AG04450 (cell line): ENCODE measurements around the gene BICD2. TPM values are rescaled to one million over a fixed set of nuclear protein-coding genes. Genes with fewer than 3 reads are reported as not detected.

ENCODE experiments used
- CTCF ChIA-PET: fragments of 300-600, 350-600 bp; formaldehyde crosslinking; extraction: SDS; loops from one replicate; lab custom pipeline; 2022; ENCODE audit warnings: antibody characterized with exemption, inconsistent platforms; lab: Charles Lee
- POLR2A ChIA-PET: fragments of 350-600 bp; formaldehyde crosslinking; extraction: SDS; loops from one replicate; lab custom pipeline; 2021; ENCODE audit warnings: antibody characterized with exemption, inconsistent platforms; lab: Yijun Ruan, JAX
- DNase-seq: peaks from one replicate; pipeline ENCODE4 v3.0.0-alpha.2; 2011; ENCODE audit warnings: low read depth, low spot score
- H3K27ac ChIP-seq: one replicate; pipeline ENCODE4 v1.5.1; 2012; ENCODE audit warnings: low read depth, low read length, control low read depth
- H3K27me3 ChIP-seq: one replicate; pipeline ENCODE4 v1.6.0; 2012; ENCODE audit warnings: low read length; ENCODE audit not compliant: control insufficient read depth, insufficient read depth
- H3K4me3 ChIP-seq: 2 replicates; pipeline ENCODE4 v1.5.1; 2011; ENCODE audit warnings: mild to moderate bottlenecking, low read depth, low read length, control low read depth
- H3K9me3 ChIP-seq: 2 replicates; pipeline ENCODE4 v1.5.1; 2012; ENCODE audit warnings: low read length; ENCODE audit not compliant: control insufficient read depth, insufficient read depth
- polyA plus RNA-seq: library from polyadenylated mRNA; depleted of rRNA; stranded (reverse); fragments of >200 nt; gene quantifications from 2 replicates; pipeline ENCODE4 v1.2.3, GENCODE V29; 2011
- TF ChIP-seq, protein P1 (sequence below): IDR thresholded peaks from 2 replicates; pipeline ENCODE4 v1.5.1; 2011; ENCODE audit warnings: low read depth, low read length, control low read depth, inconsistent platforms

BICD2 gene
- polyA plus RNA-seq, 1 experiment: 11.2 TPM

DNA sequence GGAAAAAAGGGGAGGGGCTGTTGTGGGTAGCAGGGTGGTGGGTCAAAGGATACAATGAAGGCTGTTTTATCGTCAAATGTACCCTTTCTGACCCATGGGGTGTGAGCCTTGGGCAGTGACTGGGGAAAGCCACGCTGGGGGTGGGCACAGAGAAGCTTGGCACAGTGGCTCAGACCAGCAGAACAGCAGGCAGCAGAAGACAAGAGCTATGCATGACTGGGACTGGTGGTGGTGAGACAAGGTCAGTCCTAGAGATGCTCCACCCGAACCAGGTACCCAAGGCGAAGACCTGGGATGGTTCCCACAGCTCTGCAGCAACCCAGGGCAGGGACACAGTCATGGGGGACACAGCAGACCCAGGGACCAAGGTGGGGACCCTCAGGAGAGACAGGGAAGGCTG, 38.3 kb downstream of the BICD2 start:
- no peak overlapping the region for H3K27ac ChIP-seq
- TF ChIP-seq, protein P1, sequence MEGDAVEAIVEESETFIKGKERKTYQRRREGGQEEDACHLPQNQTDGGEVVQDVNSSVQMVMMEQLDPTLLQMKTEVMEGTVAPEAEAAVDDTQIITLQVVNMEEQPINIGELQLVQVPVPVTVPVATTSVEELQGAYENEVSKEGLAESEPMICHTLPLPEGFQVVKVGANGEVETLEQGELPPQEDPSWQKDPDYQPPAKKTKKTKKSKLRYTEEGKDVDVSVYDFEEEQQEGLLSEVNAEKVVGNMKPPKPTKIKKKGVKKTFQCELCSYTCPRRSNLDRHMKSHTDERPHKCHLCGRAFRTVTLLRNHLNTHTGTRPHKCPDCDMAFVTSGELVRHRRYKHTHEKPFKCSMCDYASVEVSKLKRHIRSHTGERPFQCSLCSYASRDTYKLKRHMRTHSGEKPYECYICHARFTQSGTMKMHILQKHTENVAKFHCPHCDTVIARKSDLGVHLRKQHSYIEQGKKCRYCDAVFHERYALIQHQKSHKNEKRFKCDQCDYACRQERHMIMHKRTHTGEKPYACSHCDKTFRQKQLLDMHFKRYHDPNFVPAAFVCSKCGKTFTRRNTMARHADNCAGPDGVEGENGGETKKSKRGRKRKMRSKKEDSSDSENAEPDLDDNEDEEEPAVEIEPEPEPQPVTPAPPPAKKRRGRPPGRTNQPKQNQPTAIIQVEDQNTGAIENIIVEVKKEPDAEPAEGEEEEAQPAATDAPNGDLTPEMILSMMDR: no peak
- no peak overlapping the region for H3K4me3 ChIP-seq
- no peaks in the 10 kb centered on the region for H3K27me3 ChIP-seq
- DNase-seq: no peak
- H3K9me3 ChIP-seq: no peaks in the 10 kb centered on the region
- ChIA-PET CTCF (interaction anchor here (1.3 to 2.0 kb wide), 2 partner anchors 10 to 65 kb away, joined by 5 to 8 read pairs; no protein-coding TSS in a partner anchor), POLR2A (interaction anchor here (0.6 kb wide), 1 partner anchor 462 kb away, joined by 5 read pairs; no protein-coding TSS in a partner anchor)

DNA sequence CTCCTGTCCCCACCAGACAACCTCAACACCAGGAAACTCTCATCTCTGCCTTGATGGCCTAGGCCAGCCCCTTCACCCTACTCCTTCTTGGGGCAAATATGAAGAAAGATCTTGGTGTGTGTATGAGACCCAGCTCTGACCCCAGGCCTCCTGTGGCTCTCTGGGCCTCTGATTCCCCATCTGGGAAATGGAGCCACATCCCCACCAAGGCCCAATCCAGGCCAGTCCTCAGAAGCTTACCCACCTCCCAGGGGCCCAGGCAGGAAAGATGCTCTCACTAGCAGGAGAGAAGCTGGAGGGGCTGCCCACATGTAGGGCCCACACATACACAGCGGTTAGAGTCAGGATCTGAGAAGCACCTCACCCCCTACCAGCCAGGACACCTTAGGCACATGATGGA, 38.9 kb downstream of the BICD2 start:
- DNase-seq: no peak
- Histone ChIP-seq H3K9me3 (no peaks in the 10 kb centered on the region), H3K27ac (no peak overlapping the region), H3K4me3 (no peak overlapping the region), H3K27me3 (no peaks in the 10 kb centered on the region)
- CTCF ChIA-PET: interaction anchor here (1.3 to 2.0 kb wide), 2 partner anchors 9 to 65 kb away, joined by 5 to 8 read pairs; no protein-coding TSS in a partner anchor
- TF ChIP-seq, protein P1: no peak
- POLR2A ChIA-PET: no interaction called here

DNA sequence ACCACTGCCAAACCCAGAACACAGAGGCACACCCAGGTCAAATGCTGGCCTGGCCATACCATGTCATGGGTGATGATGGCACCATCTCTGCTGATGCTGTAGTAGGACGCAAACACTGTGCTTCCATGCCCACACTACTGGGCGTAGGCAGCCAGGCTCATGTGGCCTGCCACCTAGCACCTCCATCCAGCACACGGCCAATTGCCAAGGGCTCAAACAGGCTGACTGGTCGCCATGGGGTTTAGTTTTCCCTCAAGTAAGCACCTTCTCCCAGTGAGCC, 39.4 kb downstream of the BICD2 start:
- no peak for DNase-seq
- TF ChIP-seq, protein P1: no peak
- H3K27me3 ChIP-seq: no peaks in the 10 kb centered on the region
- H3K27ac ChIP-seq: no peak overlapping the region
- H3K9me3 ChIP-seq: no peaks in the 10 kb centered on the region
- no peak overlapping the region for H3K4me3 ChIP-seq
- ChIA-PET POLR2A (no interaction called here), CTCF (interaction anchor here (2.0 kb wide), 1 partner anchor 66 kb away, joined by 5 read pairs; no protein-coding TSS in a partner anchor)

DNA sequence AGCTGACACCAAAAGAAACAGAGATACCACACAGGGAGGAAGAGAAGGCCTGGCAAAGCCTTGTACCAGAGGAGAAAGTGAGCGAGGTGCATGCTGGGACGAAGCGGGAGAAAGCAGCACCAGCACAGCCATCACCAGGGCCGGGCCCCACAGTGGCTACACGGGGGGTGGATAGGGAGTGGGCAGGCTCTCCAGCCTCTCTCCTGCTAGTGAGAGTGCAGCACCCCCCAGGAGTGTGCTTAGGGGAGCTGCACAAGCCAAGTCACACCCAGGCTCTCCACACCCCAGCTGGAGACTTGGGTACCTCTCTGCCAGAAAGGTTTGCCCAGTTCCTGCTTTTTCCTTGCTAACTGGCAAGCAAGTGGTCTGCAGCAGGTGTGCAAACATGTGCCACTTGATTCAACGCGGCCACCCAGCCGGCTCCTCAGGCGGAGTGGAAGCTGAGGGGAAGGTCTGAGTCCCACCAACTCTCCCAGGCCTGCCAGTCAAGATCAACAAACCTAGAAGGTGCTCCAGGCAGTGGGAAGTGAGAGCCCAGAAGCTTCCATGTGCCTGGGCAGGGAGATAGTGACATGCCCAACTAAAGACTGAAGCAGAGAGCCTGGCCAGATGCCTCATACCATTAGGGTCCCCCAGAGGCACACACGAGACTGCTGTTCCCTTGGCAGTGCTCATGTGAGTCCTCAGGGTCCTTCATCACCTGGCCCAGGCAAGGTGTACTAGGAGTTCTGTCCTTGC, 39.9 kb downstream of the BICD2 start:
- no peak overlapping the region for H3K4me3 ChIP-seq
- TF ChIP-seq, protein P1: no peak
- no peak for DNase-seq
- no peaks in the 10 kb centered on the region for H3K9me3 ChIP-seq
- no peak overlapping the region for H3K27ac ChIP-seq
- H3K27me3 ChIP-seq: no peaks in the 10 kb centered on the region
- ChIA-PET CTCF (interaction anchor here (2.0 kb wide), 1 partner anchor 66 kb away, joined by 5 read pairs; no protein-coding TSS in a partner anchor), POLR2A (no interaction called here)

DNA sequence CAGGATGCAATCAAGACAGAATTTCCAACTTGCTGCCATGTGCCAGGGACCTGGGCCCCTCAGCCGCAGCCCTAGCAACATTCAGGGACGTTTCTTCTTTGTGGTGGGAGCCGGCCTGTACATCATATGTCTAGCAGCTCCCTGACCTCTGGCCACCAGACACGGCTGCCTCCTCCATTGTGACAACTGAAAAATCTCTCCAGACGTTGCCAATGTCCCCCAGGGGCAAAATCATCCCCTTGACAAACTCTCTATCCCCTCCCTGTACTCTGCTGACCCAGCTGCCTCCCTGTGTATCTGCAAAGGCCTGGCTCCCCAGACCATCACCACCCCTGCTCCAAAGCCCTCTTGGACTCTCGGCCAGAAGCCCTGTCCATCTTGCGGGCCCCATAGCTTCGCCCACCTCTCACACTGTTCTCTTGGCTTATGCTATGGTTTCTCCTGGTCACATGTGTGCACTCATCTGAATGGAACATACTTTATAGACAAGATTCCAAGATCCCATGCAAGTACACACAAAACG, 40.8 kb downstream of the BICD2 start:
- H3K27me3 ChIP-seq: no peaks in the 10 kb centered on the region
- no peak for DNase-seq
- H3K9me3 ChIP-seq: no peaks in the 10 kb centered on the region
- ChIA-PET CTCF (interaction anchor here (0.5 kb wide), 1 partner anchor 41 kb away, joined by 3 read pairs; no protein-coding TSS in a partner anchor), POLR2A (no interaction called here)
- TF ChIP-seq, protein P1: no peak
- no peak overlapping the region for H3K27ac ChIP-seq
- no peak overlapping the region for H3K4me3 ChIP-seq
